DOHH2 (cell line): ENCODE results near the gene BCL2L1.

Experiments
- H3F3A ChIP-seq: fragments of 200-600 bp; sonication (generic), shearing (Covaris generic); 2 replicates; pipeline ENCODE4 v1.6.0; 2016; ENCODE audit warnings: antibody characterized with exemption, mild to moderate bottlenecking; ENCODE audit not compliant: control insufficient read depth, insufficient read depth
- H3K27ac ChIP-seq: fragments of 200-600 bp; sonication (generic); 2 replicates; pipeline ENCODE4 v1.5.1; 2014; ENCODE audit warnings: low read depth, mild to moderate bottlenecking, low read length, moderate library complexity
- H3K27me3 ChIP-seq: fragments of 200-600 bp; sonication (generic); 2 replicates; pipeline ENCODE4 v1.6.1; 2014; ENCODE audit warnings: mild to moderate bottlenecking, low read length, mixed read lengths; ENCODE audit not compliant: control insufficient read depth
- H3K36me3 ChIP-seq: fragments of 200-600 bp; sonication (generic); 2 replicates; pipeline ENCODE4 v1.6.1; 2014; ENCODE audit warnings: mild to moderate bottlenecking, low read length, moderate library complexity, mixed read lengths; ENCODE audit not compliant: control insufficient read depth
- H3K4me1 ChIP-seq: fragments of 200-600 bp; sonication (generic); 2 replicates; pipeline ENCODE4 v1.6.1; 2014; ENCODE audit warnings: mild to moderate bottlenecking, low read length, mixed read lengths; ENCODE audit not compliant: control insufficient read depth
- H3K4me2 ChIP-seq: fragments of 200-600 bp; sonication (generic); 2 replicates; pipeline ENCODE4 v1.6.0; 2014; ENCODE audit warnings: mild to moderate bottlenecking, low read length, moderate library complexity
- H3K4me3 ChIP-seq: fragments of 200-600 bp; sonication (generic); 2 replicates; pipeline ENCODE4 v1.5.1; 2014; ENCODE audit warnings: mild to moderate bottlenecking, low read length, mixed read lengths
- H3K79me2 ChIP-seq: fragments of 200-600 bp; sonication (generic); 2 replicates; pipeline ENCODE4 v1.6.1; 2014; ENCODE audit warnings: mild to moderate bottlenecking, low read length, mixed read lengths; ENCODE audit not compliant: control insufficient read depth
- H3K9me2 ChIP-seq: fragments of 200-600 bp; sonication (generic); replicated peaks from 2 replicates; pipeline ENCODE4 v1.6.1; 2014; ENCODE audit warnings: mild to moderate bottlenecking, low read length, mixed read lengths; ENCODE audit not compliant: control insufficient read depth
- H3K9me3 ChIP-seq: fragments of 200-600 bp; sonication (generic); 2 replicates; pipeline ENCODE4 v1.6.1; 2014; ENCODE audit warnings: antibody characterized with exemption, low read length, mixed read lengths; ENCODE audit not compliant: control insufficient read depth, insufficient read depth
- H4K20me1 ChIP-seq: fragments of 200-600 bp; sonication (generic); 2 replicates; pipeline ENCODE4 v1.6.0; 2014; ENCODE audit warnings: low read depth, mild to moderate bottlenecking, antibody characterized with exemption, low read length, moderate library complexity; ENCODE audit not compliant: control insufficient read depth, insufficient read depth
- EZH2phosphoT487 ChIP-seq: fragments of 200-600 bp; sonication (generic); IDR thresholded peaks from 2 replicates; pipeline ENCODE4 v1.6.1; 2017; ENCODE audit warnings: borderline replicate concordance, mild to moderate bottlenecking, antibody characterized with exemption, low read length, moderate library complexity, mixed read lengths
- TF ChIP-seq, protein P1 (sequence below): fragments of 200-600 bp; sonication (generic); IDR thresholded peaks from one replicate; pipeline ENCODE4 v1.5.1; 2014; ENCODE audit warnings: antibody characterized with exemption, mild to moderate bottlenecking, low read depth, low read length; ENCODE audit not compliant: poor library complexity, severe bottlenecking

Gene BCL2L1

DNA sequence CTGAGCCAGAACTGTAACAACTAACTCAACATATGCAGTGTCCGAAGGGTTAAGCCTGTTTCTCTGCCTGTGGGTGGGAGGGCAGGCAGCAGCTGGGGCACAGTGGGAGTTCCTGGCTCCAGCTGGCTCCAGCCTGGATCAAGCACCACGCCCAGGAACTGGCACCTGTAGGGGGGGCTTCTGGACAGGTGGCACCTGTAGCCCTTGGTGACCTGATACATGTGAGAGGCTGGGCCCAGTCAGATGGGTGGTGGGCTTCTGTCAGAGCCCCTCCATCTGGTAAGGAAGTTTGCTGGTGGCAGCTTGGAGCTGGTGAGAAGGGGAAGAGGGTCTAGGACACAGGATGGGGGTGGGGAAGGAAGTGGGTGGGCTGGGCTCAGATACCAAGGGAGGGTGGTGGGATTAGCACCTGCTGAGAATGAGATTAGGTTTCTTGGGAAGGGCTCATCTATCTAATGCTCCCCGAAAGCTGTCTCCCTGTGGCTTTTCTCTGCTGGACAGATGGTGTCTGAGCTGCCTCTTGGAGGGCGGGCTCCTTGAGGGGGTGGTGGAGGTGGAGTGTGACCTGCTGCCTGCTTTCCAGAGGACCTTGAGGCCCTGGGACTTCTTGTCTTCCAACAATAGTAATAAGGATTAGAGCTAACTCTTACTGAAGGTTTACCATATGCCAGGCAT, 28.5 kb downstream of the BCL2L1 start:
- Histone ChIP-seq H3K36me3 (0 out of 2 replicates have a peak, but pooled peaks cover 4% of the 10 kb centered on the region), H3K27ac (no peak overlapping the region), H3K4me1 (peaks cover 25% of the 10 kb centered on the region), H3K27me3 (no peaks in the 10 kb centered on the region), H4K20me1 (no peaks in the 10 kb centered on the region), H3K9me3 (no peaks in the 10 kb centered on the region), H3K9me2 (no peaks in the 10 kb centered on the region), H3K4me3 (no peak overlapping the region), H3K79me2 (peaks cover 7% of the 10 kb centered on the region; the same call in 1 of the 2 replicates), H3K4me2 (no peak overlapping the region), H3F3A (peaks cover 7% of the 10 kb centered on the region)
- TF ChIP-seq EZH2phosphoT487 = no peak
- TF ChIP-seq, protein P1, sequence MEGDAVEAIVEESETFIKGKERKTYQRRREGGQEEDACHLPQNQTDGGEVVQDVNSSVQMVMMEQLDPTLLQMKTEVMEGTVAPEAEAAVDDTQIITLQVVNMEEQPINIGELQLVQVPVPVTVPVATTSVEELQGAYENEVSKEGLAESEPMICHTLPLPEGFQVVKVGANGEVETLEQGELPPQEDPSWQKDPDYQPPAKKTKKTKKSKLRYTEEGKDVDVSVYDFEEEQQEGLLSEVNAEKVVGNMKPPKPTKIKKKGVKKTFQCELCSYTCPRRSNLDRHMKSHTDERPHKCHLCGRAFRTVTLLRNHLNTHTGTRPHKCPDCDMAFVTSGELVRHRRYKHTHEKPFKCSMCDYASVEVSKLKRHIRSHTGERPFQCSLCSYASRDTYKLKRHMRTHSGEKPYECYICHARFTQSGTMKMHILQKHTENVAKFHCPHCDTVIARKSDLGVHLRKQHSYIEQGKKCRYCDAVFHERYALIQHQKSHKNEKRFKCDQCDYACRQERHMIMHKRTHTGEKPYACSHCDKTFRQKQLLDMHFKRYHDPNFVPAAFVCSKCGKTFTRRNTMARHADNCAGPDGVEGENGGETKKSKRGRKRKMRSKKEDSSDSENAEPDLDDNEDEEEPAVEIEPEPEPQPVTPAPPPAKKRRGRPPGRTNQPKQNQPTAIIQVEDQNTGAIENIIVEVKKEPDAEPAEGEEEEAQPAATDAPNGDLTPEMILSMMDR = no peak

DNA sequence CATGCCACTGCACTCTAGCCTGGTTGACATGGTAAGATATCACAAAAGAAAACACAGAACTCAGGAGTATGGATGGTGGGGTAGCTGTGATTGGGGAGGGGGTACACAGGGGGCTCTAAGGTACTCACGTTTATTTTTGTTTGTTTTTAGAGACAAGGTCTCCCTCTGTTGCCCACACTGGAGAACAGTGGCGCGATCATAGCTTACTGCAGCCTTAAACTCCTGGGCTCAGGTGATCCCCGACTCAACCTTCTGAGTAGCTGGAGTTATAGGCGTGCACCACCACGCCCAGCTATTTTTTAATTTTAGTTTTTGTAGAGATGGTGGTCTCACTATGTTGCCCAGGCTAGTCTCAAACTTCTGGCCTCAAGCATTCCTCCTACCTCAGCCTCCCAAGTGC, 29.3 kb downstream of the BCL2L1 start:
- no peaks in the 10 kb centered on the region for H3K9me3 ChIP-seq
- no peak overlapping the region for H3K4me3 ChIP-seq
- H3K36me3 ChIP-seq = 0 out of 2 replicates have a peak, but pooled peaks cover 4% of the 10 kb centered on the region
- peaks cover 7% of the 10 kb centered on the region; the same call in 1 of the 2 replicates for H3K79me2 ChIP-seq
- no peaks in the 10 kb centered on the region for H4K20me1 ChIP-seq
- no peak for TF ChIP-seq EZH2phosphoT487
- TF ChIP-seq, protein P1 = no peak
- no peaks in the 10 kb centered on the region for H3K9me2 ChIP-seq
- peaks cover 25% of the 10 kb centered on the region for H3K4me1 ChIP-seq
- no peak overlapping the region for H3K27ac ChIP-seq
- H3F3A ChIP-seq = peaks cover 10% of the 10 kb centered on the region
- H3K4me2 ChIP-seq = no peak overlapping the region
- no peaks in the 10 kb centered on the region for H3K27me3 ChIP-seq

DNA sequence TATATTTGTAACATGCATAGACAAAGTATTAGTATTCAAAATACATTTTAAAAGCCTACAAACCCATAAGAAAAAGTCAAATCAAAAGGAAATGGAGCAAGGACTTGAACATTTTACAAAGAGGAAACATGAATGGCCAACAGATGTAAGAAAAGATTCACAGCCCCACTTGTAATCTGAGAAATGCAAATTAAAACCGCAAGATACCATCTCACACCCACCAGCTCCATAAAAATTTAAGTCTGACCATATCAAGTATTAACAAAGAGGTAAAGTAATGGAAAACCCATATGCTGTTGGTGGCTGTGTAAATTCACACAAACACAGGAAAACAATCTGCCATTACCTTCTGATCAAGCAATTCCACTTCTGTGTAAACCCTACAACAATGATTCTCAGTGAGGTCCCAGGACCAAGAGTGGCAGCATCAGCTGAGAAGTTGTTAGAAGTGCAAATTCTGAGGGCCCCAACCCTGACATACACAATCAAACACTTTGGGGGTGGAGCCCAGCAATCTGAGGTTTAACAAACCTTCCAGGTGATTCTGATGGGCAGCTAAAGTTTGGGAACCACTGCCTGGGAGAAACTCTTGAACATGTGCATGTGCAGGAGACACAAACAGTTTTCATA, 30.9 kb downstream of the BCL2L1 start:
- TF ChIP-seq EZH2phosphoT487 = no peak
- TF ChIP-seq, protein P1 = no peak
- peaks cover 25% of the 10 kb centered on the region for H3K4me1 ChIP-seq
- H3K27ac ChIP-seq = peak overlapping the region; percentile 33
- peaks cover 7% of the 10 kb centered on the region; the same call in 1 of the 2 replicates for H3K79me2 ChIP-seq
- H3K4me2 ChIP-seq = peak overlapping the region; percentile 37
- H3K9me3 ChIP-seq = no peaks in the 10 kb centered on the region
- no peaks in the 10 kb centered on the region for H3K27me3 ChIP-seq
- no peaks in the 10 kb centered on the region for H3K9me2 ChIP-seq
- H3K4me3 ChIP-seq = no peak overlapping the region
- no peaks in the 10 kb centered on the region for H4K20me1 ChIP-seq
- H3K36me3 ChIP-seq = peaks cover 6% of the 10 kb centered on the region; the same call in 1 of the 2 replicates
- peaks cover 10% of the 10 kb centered on the region for H3F3A ChIP-seq
